Duodenal mucosa (tissue), 2 donors: ENCODE results near the gene MYO3A.

ENCODE experiments used
- H3K27ac ChIP-seq: one replicate; pipeline ENCODE4 v1.7.0; 2013; ENCODE audit warnings: low read depth, low read length
- H3K27me3 ChIP-seq, 2 donors: one replicate each; pipeline ENCODE4 v1.7.0; 2013; ENCODE audit warnings: low read length in 2 of 2, control low read depth in 1 of 2; ENCODE audit not compliant: insufficient read depth in 2 of 2, control insufficient read depth in 1 of 2
- H3K36me3 ChIP-seq, 2 donors: one replicate each; pipeline ENCODE4 v1.7.0; 2013; ENCODE audit warnings: low read length in 2 of 2, control low read depth in 1 of 2; ENCODE audit not compliant: insufficient read depth in 2 of 2, control insufficient read depth in 1 of 2
- H3K4me1 ChIP-seq, 2 donors: one replicate each; pipeline ENCODE4 v1.7.0; 2013; ENCODE audit warnings: low read length in 2 of 2, control low read depth in 1 of 2; ENCODE audit not compliant: insufficient read depth in 2 of 2, control insufficient read depth in 1 of 2
- H3K4me3 ChIP-seq, 2 donors: one replicate each; pipeline ENCODE4 v1.7.0; 2013; ENCODE audit warnings: low read length in 2 of 2, low read depth in 1 of 2
- H3K9ac ChIP-seq, 2 donors: one replicate each; pipeline ENCODE4 v1.7.0; 2013; ENCODE audit warnings: low read length in 2 of 2, low read depth in 1 of 2
- H3K9me3 ChIP-seq, 2 donors: one replicate each; pipeline ENCODE4 v1.7.0; 2013; ENCODE audit warnings: low read length in 2 of 2, control low read depth in 1 of 2; ENCODE audit not compliant: control insufficient read depth in 1 of 2

MYO3A gene

DNA sequence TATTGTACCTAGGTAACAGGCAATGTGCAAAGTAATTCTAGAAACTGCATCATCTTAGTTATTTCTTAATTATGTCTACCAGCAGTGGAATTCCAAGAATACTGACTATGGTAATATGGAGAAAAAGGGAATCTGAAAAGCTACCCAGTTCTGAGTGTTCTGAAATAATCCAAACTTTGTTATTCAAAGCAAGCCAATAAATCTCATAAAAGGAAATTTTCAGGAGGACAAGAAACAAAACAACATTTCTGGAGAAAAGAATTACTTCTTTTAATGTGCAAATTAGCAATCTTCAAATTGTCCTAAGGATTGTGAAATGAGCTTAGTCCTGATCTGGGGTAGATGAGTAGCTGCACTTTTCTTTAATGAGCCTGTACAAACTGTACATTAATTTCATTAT, 88.8 kb downstream of the MYO3A start:
- no peak overlapping the region for H3K9ac ChIP-seq
- H3K4me3 ChIP-seq: no peak overlapping the region
- no peaks in the 10 kb centered on the region for H3K36me3 ChIP-seq
- no peak overlapping the region for H3K27ac ChIP-seq
- H3K4me1 ChIP-seq: no peaks in the 10 kb centered on the region
- H3K27me3 ChIP-seq: no peaks in the 10 kb centered on the region
- no peaks in the 10 kb centered on the region for H3K9me3 ChIP-seq

DNA sequence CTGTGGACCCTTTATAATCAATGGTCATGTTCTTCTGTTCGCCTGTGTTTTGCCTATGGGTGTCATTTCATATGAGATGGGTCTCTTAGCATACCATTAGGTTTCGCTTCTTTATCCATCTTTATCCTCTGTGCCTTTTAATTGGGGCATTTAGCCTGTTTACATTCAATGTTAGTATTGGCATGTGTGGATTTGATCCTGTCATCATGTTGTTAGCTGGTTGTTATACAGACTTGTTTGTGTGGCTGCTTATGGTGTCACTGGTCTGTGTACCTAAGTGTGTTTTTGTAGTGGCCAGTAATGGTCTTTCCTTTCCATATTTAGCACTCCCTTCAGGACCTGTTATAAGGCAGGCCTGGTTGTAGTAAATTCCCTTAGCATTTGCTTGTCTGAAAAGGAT, 90.3 kb downstream of the MYO3A start:
- Histone ChIP-seq H3K27me3 (no peaks in the 10 kb centered on the region), H3K9me3 (no peaks in the 10 kb centered on the region), H3K4me3 (no peak overlapping the region), H3K9ac (no peak overlapping the region), H3K4me1 (no peaks in the 10 kb centered on the region), H3K36me3 (no peaks in the 10 kb centered on the region), H3K27ac (no peak overlapping the region)

DNA sequence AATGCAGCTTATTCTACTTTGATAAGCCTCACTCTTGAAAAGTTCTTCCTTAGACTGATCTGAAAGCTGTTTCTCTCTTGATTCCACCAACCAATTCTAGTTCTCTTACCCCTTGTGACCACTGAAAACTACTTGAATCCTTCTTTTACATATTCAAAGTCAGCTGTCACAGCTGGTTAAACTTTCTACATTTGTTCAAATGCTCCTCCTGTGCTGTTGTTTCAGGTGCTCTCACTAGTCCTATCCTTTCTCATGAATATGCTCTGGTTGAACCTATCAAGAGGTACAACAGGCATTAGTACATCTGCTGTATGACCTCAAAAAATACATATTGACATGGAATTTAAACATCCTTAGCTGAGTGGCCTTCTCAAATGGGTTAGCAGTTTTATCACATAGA, 91.5 kb downstream of the MYO3A start:
- no peak overlapping the region for H3K9ac ChIP-seq
- H3K27ac ChIP-seq: no peak overlapping the region
- H3K4me3 ChIP-seq: no peak overlapping the region
- H3K36me3 ChIP-seq: no peaks in the 10 kb centered on the region
- H3K27me3 ChIP-seq: no peaks in the 10 kb centered on the region
- H3K9me3 ChIP-seq: no peaks in the 10 kb centered on the region
- no peaks in the 10 kb centered on the region for H3K4me1 ChIP-seq

DNA sequence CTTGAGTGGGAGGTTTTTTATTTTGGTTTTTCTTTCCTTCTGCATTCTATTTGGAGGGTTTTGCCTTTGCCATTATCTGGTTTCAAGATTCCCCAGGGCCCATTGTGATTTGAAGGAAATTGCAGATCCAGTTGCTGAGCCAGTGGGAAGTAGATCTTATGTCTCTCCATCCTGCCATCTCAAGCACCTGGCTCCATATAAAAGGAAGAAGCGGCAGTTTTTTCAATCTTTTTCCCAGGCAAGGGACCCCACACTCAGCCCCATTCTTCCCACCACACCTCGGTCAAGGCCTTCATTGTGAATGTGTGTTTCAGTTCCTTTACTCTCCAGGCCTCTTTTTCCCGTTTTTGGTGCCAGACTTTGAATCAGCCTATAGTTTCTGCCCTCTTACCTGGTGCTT, 95.8 kb downstream of the MYO3A start:
- H3K27me3 ChIP-seq: no peaks in the 10 kb centered on the region
- H3K9me3 ChIP-seq: no peaks in the 10 kb centered on the region
- no peak overlapping the region for H3K4me3 ChIP-seq
- H3K4me1 ChIP-seq: no peaks in the 10 kb centered on the region
- H3K36me3 ChIP-seq: no peaks in the 10 kb centered on the region
- H3K27ac ChIP-seq: no peak overlapping the region
- H3K9ac ChIP-seq: no peak overlapping the region

DNA sequence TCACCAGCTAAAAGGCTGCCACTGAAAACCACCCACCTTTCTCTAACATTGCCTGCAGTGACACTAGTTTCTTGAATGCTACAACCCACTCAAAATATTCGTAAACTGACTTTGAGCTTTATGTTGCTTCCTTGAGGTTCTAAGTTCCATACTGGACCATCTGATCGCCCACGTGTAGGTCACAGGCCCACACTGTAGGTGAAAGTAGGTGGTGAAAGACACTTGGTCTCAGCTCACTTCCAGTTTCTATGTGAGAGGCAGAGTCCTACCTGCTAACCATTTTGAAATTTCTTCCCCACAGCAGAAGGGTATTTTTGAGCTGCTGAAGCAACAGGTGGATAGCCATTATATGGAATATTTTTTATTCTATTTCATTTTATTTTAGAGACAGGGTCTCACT, 97.3 kb downstream of the MYO3A start:
- no peak overlapping the region for H3K9ac ChIP-seq

DNA sequence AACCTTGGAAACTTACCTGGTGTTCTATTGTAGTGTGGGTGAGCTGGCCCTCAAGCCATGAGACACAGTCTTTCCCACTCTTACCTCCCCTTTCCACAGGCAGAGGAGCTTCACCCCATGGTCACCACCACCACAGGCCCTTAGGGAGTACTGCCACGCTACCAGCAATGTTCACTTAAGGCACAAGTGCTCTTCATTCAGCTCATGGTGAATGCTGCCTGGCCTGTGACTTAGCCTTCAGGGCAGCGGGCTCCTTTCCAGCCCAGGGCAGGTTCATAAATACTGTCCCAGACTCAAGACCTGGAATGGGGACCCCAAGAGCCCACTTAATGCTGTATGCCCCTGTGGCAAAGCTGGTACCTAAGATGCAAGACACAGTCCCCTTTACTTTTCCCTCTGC, 109.4 kb downstream of the MYO3A start:
- H3K9me3 ChIP-seq: no peaks in the 10 kb centered on the region
- H3K27ac ChIP-seq: no peak overlapping the region
- no peaks in the 10 kb centered on the region for H3K36me3 ChIP-seq

More for the DNA sequence above, 97.3 kb downstream of the MYO3A start:
- Histone ChIP-seq H3K4me3 (no peak overlapping the region), H3K27ac (no peak overlapping the region), H3K4me1 (no peaks in the 10 kb centered on the region), H3K9me3 (no peaks in the 10 kb centered on the region), H3K36me3 (no peaks in the 10 kb centered on the region), H3K27me3 (no peaks in the 10 kb centered on the region)

DNA sequence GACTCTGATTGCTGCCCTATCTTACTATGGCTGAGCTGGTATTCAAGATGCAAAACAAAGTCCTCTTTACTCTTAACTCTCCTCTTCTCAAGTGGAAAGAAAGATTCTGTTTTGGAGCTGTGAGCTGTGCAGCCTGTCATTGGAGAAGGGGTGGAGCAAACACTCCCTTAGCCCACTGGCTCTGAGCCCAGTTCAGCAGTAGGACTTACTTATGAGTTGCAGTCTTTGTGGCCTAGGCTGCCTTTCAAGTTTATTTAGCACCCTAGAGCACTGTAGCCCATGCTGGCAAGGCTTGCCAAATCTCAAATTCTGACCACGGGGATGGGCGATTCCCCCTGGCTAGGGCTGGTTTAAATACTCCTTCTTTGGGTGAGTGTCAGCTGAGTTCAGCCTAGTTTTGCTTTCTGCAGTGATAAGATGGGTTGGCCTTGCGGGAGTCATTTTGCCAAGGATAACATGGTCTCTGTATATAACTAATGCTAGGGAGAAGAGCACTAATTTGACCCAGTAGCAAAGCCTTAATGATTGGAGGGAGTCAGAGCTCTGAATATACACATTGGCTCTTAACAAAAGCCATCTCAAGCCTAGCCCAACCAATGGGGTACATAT, 110.2 kb downstream of the MYO3A start:
- Histone ChIP-seq H3K9ac (no peak overlapping the region), H3K27me3 (no peaks in the 10 kb centered on the region), H3K9me3 (no peaks in the 10 kb centered on the region), H3K4me1 (no peaks in the 10 kb centered on the region), H3K4me3 (no peak overlapping the region), H3K36me3 (no peaks in the 10 kb centered on the region), H3K27ac (no peak overlapping the region)

More for the DNA sequence above, 109.4 kb downstream of the MYO3A start:
- Histone ChIP-seq H3K4me1 (no peaks in the 10 kb centered on the region), H3K27me3 (no peaks in the 10 kb centered on the region), H3K4me3 (no peak overlapping the region), H3K9ac (no peak overlapping the region)

DNA sequence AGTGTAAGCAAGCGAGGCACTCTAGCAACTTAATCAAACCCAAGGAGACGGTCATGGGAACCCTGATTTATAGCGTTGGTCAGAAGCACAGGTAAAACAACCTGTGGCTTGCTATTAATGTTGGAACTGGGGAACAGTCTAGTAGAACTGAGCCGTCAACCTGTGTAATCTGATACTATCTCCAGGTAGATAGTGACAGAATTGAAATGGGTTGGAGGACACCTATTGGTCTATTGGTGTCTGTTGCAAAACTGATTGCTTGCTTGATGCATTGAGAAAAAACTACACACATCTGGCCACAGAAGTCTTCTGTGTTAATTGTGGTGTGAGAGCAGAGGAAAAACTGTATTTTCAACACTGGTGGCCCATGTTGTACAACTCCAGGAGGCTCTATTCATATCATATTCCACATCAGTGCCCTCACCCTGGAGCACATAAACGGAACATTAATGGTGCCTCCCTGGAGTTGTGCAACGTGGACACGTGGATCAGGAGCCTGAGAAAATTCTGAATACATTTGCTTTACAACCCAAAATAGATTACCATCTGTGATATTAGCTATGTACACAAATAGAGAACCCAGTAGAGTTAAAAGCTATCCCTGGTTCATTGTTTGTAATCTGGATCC, 112.2 kb downstream of the MYO3A start:
- Histone ChIP-seq H3K9ac (no peak overlapping the region), H3K27me3 (no peaks in the 10 kb centered on the region), H3K27ac (no peak overlapping the region), H3K9me3 (no peaks in the 10 kb centered on the region), H3K4me3 (no peak overlapping the region), H3K36me3 (no peaks in the 10 kb centered on the region), H3K4me1 (no peaks in the 10 kb centered on the region)

DNA sequence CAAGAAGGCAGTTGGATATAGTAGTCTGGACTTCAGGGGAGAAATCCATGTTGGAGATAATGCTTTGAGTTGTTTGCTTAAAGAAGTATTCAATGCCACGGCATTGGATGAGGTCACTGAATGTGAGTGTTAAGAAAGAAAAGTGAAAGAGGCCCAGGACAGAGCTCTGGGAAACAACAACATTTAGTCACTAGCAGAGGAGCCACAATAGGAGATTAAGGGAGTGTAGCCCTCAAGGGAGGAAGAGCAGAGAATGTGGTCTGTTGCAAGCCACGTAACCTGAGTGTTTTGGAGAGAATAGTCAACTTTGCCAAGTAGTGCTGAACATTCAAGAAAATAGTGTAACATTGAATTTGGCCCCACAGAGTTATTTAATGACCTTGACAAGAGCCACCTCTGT, 114.7 kb downstream of the MYO3A start:
- no peaks in the 10 kb centered on the region for H3K27me3 ChIP-seq
- no peaks in the 10 kb centered on the region for H3K4me1 ChIP-seq
- H3K9me3 ChIP-seq: no peaks in the 10 kb centered on the region
- H3K27ac ChIP-seq: no peak overlapping the region
- no peak overlapping the region for H3K4me3 ChIP-seq
- no peaks in the 10 kb centered on the region for H3K36me3 ChIP-seq
- no peak overlapping the region for H3K9ac ChIP-seq

DNA sequence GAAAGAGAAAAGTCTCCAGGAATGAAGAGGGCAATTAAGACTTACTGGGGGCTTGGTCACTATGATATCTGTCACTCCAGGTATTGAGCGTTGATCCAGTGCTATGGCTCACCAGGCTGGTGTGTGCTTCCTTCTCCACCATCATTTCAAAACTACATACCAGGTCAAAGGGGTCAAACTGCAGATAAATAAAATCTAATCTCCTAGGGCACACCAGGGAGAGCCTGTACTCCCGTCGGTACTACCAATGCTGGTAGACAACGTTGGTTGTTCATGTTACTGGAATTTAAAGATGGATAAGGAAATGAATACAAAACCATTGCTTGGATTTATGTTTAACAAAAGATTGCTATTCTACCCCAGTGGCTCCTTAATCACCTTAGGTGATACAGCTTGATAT, 118.3 kb downstream of the MYO3A start:
- Histone ChIP-seq H3K4me3 (no peak overlapping the region), H3K36me3 (no peaks in the 10 kb centered on the region), H3K9me3 (peaks cover 0 to 4% of the 10 kb centered on the region in 2 donors), H3K4me1 (no peaks in the 10 kb centered on the region), H3K9ac (no peak overlapping the region), H3K27ac (no peak overlapping the region), H3K27me3 (no peaks in the 10 kb centered on the region)
